IMR-90 (cell line): ENCODE data around the gene PIK3C3.

ENCODE experiments used
- CEBPB ChIP-seq: IDR thresholded peaks from 2 replicates; pipeline ENCODE4 v1.6.1; 2012; ENCODE audit warnings: low read depth, low read length, improper control_type of control experiment
- ELK1 ChIP-seq: fragments of 150-350 bp; IDR thresholded peaks from 2 replicates; pipeline ENCODE4 v1.6.1; 2016; ENCODE audit warnings: low read depth, mild to moderate bottlenecking, low read length, moderate library complexity, borderline replicate concordance
- MAFK ChIP-seq: IDR thresholded peaks from 2 replicates; pipeline ENCODE4 v1.6.1; 2012; ENCODE audit warnings: low read depth, low read length, improper control_type of control experiment
- MAZ ChIP-seq: IDR thresholded peaks from 2 replicates; pipeline ENCODE4 v1.6.1; 2012; ENCODE audit warnings: low read depth, mild to moderate bottlenecking, low read length, improper control_type of control experiment, moderate library complexity, borderline replicate concordance
- MXI1 ChIP-seq: IDR thresholded peaks from 2 replicates; pipeline ENCODE4 v1.6.1; 2012; ENCODE audit warnings: low read depth, mild to moderate bottlenecking, low read length, moderate library complexity, borderline replicate concordance
- NFE2L2 ChIP-seq: fragments of 150-350 bp; IDR thresholded peaks from 2 replicates; pipeline ENCODE4 v1.6.1; 2016; ENCODE audit warnings: low read depth, mild to moderate bottlenecking, low read length
- POLR2A ChIP-seq: IDR thresholded peaks from 2 replicates; pipeline ENCODE4 v1.6.1; 2012; ENCODE audit warnings: mild to moderate bottlenecking, low read depth, low read length
- RAD21 ChIP-seq: IDR thresholded peaks from 2 replicates; pipeline ENCODE4 v1.6.1; 2012; ENCODE audit warnings: low read length, improper control_type of control experiment
- RCOR1 ChIP-seq: IDR thresholded peaks from 2 replicates; pipeline ENCODE4 v1.6.1; 2012; ENCODE audit warnings: mild to moderate bottlenecking, low read length, improper control_type of control experiment; ENCODE audit not compliant: insufficient replicate concordance
- RFX5 ChIP-seq: IDR thresholded peaks from 2 replicates; pipeline ENCODE4 v1.8.0; 2012; ENCODE audit warnings: low read depth, mild to moderate bottlenecking, low read length, moderate library complexity
- SMC3 ChIP-seq: fragments of 150-350 bp; IDR thresholded peaks from 2 replicates; pipeline ENCODE4 v1.6.1; 2016; ENCODE audit warnings: low read depth, mild to moderate bottlenecking, antibody characterized with exemption, low read length, moderate library complexity
- TF ChIP-seq, protein P1 (sequence below): conservative IDR thresholded peaks from 2 replicates; pipeline ENCODE4 v1.5.1; 2012; ENCODE audit warnings: mild to moderate bottlenecking, low read depth, low read length, improper control_type of control experiment
- TF ChIP-seq, protein P2 (sequence below): fragments of 150-350 bp; IDR thresholded peaks from 2 replicates; pipeline ENCODE4 v1.6.1; 2017; ENCODE audit warnings: mild to moderate bottlenecking, antibody characterized with exemption, low read length, low read depth

DNA sequence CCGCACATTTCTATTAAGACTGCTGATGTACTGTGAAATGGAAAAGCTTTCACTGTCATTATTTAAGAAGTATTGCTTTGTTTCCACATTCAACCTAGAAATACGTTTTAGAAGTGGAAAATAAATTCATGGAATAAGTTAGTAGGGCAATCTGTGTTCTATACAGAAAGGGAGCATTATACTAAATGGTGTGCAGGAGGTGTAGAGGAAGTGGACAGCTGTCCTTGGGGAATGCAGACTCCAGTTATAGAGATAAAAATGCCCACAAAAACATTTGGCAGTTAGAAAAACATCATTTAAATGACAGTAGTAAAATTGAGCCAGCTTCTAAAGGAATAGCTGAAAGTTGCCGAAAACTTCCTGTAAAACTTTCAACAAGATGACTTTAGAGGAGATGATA, 46.8 kb downstream of the PIK3C3 start:
- TF ChIP-seq POLR2A (no peak), RAD21 (no peak), RFX5 (no peak), SMC3 (no peak), RCOR1 (no peak), MAZ (no peak), MAFK (no peak), CEBPB (no peak), MXI1 (no peak), ELK1 (no peak), NFE2L2 (no peak)
- TF ChIP-seq, protein P1, sequence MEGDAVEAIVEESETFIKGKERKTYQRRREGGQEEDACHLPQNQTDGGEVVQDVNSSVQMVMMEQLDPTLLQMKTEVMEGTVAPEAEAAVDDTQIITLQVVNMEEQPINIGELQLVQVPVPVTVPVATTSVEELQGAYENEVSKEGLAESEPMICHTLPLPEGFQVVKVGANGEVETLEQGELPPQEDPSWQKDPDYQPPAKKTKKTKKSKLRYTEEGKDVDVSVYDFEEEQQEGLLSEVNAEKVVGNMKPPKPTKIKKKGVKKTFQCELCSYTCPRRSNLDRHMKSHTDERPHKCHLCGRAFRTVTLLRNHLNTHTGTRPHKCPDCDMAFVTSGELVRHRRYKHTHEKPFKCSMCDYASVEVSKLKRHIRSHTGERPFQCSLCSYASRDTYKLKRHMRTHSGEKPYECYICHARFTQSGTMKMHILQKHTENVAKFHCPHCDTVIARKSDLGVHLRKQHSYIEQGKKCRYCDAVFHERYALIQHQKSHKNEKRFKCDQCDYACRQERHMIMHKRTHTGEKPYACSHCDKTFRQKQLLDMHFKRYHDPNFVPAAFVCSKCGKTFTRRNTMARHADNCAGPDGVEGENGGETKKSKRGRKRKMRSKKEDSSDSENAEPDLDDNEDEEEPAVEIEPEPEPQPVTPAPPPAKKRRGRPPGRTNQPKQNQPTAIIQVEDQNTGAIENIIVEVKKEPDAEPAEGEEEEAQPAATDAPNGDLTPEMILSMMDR = no peak
- TF ChIP-seq, protein P2, sequence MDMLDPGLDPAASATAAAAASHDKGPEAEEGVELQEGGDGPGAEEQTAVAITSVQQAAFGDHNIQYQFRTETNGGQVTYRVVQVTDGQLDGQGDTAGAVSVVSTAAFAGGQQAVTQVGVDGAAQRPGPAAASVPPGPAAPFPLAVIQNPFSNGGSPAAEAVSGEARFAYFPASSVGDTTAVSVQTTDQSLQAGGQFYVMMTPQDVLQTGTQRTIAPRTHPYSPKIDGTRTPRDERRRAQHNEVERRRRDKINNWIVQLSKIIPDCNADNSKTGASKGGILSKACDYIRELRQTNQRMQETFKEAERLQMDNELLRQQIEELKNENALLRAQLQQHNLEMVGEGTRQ = no peak
